ENCODE results near the gene AP1M2. TPM values are rescaled to one million over a fixed set of nuclear protein-coding genes. Genes with fewer than 3 reads are reported as not detected.
A peak's percentile ranks its signal among the peaks of the same experiment; 100 is the strongest.
"Not testable (repeated sequence)": the region's sequence is repeated elsewhere in the genome, so short reads cannot be mapped to it uniquely, and the experiment has no call there.

Gene AP1M2
- total RNA-seq, 2 experiments from 2014 or later, result not detected

- Mint-ChIP-seq H3K27ac (no peak overlapping the region), H3K27me3 (peaks cover 13% of the 10 kb centered on the region), H3K4me3 (no peak overlapping the region), H3K36me3 (no peaks in the 10 kb centered on the region), H3K9me3 (ENCODE audit: low read depth) (no peaks in the 10 kb centered on the region), H3K4me1 (peaks cover 16% of the 10 kb centered on the region)
- CTCF ChIA-PET, result interaction anchor here (0.8 to 1.9 kb wide), 2 partner anchors 11 to 57 kb away, joined by 3 to 5 read pairs; no protein-coding TSS in a partner anchor
- ATAC-seq (no peak), DNase-seq (no peak)
Observed at GRCh38 chr19:10587839-10588150, 683 bp upstream of the AP1M2 start.

- CTCF ChIA-PET, result interaction anchor here (8.2 kb wide), 1 partner anchor 59 kb away, joined by 281 read pairs; no protein-coding TSS in a partner anchor
- H3K27me3 Mint-ChIP-seq, result peaks cover 13% of the 10 kb centered on the region
- H3K4me3 Mint-ChIP-seq, result no peak overlapping the region
- peaks cover 20% of the 10 kb centered on the region for H3K4me1 Mint-ChIP-seq
- DNase-seq (no peak), ATAC-seq (no peak)
- no peaks in the 10 kb centered on the region for H3K36me3 Mint-ChIP-seq
- H3K27ac Mint-ChIP-seq, result no peak overlapping the region
- H3K9me3 Mint-ChIP-seq (ENCODE audit: low read depth), result no peaks in the 10 kb centered on the region
Observed at GRCh38 chr19:10586396-10586795, 716 bp downstream of the AP1M2 start.

DNA sequence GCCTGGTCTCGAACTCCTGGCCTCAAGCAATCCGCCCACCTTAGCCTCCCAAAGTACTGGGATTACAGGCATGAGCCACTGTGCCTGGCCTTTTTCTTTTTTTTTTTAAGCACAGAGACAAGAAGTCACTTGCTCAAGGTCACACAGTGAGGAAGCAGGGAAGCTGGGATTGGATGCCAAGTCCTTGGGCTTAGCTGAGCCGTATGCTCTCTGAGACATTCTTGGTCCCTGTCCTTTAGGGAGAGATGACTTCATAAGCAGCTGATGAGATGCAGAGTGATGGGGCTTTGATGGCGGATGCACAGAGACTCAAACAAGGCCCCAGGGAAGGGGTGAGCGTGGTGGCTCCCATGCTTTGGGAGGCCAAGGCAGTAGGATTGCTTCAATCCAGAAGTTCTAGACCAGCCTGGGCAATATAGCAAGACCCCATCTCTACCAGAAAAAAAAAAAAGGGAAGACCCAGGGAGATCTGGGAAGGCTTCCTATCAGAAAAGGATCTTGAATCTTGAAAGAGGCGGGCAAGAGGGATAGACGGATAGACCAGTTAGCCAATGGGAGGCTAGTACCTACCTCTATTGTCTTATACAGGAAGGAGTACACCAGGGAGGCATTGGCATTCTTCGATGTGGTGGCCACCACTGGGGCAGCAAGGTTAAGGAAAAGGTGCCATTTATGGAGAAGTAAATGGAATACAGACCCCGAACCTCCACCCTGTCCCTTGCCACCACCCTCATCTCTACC lies 3.9 kb downstream of the AP1M2 start:
- Mint-ChIP-seq H3K36me3 (no peaks in the 10 kb centered on the region), H3K4me1 (peaks cover 26% of the 10 kb centered on the region), H3K9me3 (ENCODE audit: low read depth) (no peaks in the 10 kb centered on the region), H3K27ac (no peak overlapping the region), H3K4me3 (no peak overlapping the region), H3K27me3 (peaks cover 13% of the 10 kb centered on the region)
- no peak for DNase-seq
- CTCF ChIA-PET, result interaction anchor here (1.9 to 8.2 kb wide), 8 partner anchors 11 to 118 kb away, joined by 7 to 281 read pairs (median 26); partner anchors contain the start of gene QTRT1
- no peak for ATAC-seq

DNA sequence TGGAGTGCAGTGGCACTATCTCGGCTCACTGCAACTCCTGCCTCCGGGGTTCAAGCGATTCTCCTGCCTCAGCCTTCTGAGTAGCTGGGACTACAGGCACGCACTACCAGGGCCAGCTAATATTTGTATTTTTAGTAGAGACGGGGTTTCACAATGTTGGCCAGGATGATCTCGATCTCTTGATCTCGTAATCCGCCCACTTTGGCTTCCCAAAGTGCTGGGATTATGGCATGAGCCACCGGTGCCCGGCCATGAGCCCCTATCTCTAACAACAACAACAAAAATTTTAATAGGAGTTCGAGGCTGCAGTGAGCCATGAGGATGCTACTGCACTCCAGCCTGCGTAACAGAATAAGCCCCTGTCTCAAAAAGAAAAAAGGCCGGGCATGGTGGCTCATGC lies 5.0 kb downstream of the AP1M2 start:
- Mint-ChIP-seq H3K9me3 (ENCODE audit: low read depth) (no peaks in the 10 kb centered on the region), H3K36me3 (no peaks in the 10 kb centered on the region), H3K4me3 (no peak overlapping the region), H3K4me1 (peaks cover 20% of the 10 kb centered on the region), H3K27me3 (peaks cover 6% of the 10 kb centered on the region), H3K27ac (no peak overlapping the region)
- ATAC-seq (no peak), DNase-seq (no peak)
- CTCF ChIA-PET, result interaction anchor here (0.8 to 8.2 kb wide), 26 partner anchors 8 to 276 kb away, joined by 3 to 281 read pairs (median 8); partner anchors contain the start of genes DNM2, QTRT1 and TMED1

DNA sequence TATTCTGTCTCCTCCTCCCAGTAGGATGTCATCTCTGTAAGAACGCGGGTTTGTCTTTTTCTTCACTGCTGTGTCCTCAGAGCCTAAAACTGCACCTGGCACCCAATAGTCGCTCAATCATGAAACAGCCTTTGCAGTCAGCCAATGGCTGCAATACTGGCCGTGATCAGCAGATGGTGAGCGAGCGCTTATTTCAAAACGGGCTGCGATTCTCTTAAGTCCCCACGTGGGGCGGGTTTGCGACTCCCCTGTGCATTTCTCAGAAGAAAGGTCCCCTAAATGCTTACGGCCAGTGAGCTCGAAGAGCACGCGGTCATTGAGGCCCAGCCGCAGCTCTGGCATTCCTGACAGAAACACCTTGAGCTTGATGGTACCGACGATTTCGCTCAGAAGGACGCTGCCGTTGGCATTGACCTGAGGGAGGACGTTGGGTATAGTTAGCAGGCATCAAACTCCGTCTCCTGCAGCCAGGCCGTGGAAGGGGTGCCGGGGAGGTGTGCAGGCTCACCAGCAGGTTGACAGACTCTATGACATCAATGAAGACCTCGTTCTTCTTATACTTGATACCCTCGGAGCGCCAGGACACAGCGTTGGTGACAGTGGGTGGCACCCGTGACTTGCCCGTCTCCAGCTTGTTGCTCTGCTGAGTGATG lies 6.0 kb downstream of the AP1M2 start:
- H3K4me1 Mint-ChIP-seq, result peaks cover 20% of the 10 kb centered on the region
- no peaks in the 10 kb centered on the region for H3K36me3 Mint-ChIP-seq
- H3K27ac Mint-ChIP-seq, result no peak overlapping the region
- peak; percentile 94 for DNase-seq
- H3K27me3 Mint-ChIP-seq, result no peaks in the 10 kb centered on the region
- H3K4me3 Mint-ChIP-seq, result no peak overlapping the region
- no peaks in the 10 kb centered on the region for H3K9me3 Mint-ChIP-seq (ENCODE audit: low read depth)
- ATAC-seq, result peak; percentile 96
- CTCF ChIA-PET, result interaction anchor here (0.6 to 8.2 kb wide), 49 partner anchors 9 to 286 kb away, joined by 3 to 281 read pairs (median 6); partner anchors contain the start of genes DNM2, QTRT1, S1PR5 and TMED1

DNA sequence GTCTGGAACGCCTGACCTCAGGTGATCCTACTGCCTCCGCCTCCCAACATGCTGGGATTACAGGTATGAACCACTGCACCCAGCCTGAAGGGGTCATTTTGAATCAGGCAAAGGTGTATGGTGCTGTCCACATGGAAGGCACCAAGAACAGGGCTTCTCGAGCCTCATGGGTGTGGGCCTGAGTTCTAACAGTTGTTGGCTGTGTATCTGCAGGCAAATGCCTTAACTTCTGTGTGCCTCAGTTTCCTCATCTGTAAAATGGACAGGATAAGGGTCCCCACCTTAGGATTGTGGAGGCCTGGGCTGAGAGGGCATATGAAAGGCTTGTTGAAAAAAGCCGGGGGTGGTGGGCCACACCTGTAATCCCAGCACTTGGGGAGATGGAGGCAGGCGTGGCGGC lies 9.2 kb downstream of the AP1M2 start:
- Mint-ChIP-seq H3K27ac (no peak overlapping the region), H3K4me3 (no peak overlapping the region), H3K4me1 (peaks cover 22% of the 10 kb centered on the region), H3K36me3 (no peaks in the 10 kb centered on the region), H3K27me3 (no peaks in the 10 kb centered on the region), H3K9me3 (ENCODE audit: low read depth) (no peaks in the 10 kb centered on the region)
- DNase-seq (no peak), ATAC-seq (no peak)
- CTCF ChIA-PET, result interaction anchor here (7.6 kb wide), 1 partner anchor 123 kb away, joined by 123 read pairs; the partner anchor contains the start of gene QTRT1

DNA sequence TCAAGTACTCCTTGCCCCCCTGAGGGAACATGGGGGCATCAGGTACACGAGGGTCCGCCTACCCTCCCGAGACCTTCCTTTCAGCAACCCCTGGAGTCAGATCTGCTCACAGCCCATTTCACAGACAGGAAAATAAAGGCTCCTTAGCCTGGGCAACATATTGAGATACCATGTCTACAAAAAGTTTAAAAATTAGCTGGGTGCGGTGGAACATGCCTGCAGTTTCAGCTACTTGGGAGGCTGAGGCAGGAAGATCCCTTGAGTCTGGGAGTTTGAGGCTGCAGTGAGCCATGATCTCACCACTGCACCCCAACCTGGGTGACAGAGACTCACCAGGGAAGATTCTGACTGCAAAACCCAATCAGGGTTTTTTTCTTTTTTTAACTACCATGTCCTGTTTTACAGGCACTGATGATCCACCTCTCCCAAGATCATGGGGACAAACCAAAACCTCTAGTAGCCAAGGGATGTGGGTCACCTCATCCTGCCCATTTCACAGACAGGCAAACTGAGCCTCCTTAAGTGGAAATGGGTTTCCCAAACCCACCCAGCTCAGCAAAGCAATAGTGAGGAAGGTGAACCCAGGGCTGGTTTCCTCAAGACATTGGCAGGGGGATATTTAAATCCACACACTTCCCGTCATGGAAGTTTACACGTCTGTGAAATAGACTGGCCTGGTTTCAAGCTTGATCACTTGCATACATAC lies 11.9 kb downstream of the AP1M2 start:
- H3K27me3 Mint-ChIP-seq, result no peaks in the 10 kb centered on the region

DNA sequence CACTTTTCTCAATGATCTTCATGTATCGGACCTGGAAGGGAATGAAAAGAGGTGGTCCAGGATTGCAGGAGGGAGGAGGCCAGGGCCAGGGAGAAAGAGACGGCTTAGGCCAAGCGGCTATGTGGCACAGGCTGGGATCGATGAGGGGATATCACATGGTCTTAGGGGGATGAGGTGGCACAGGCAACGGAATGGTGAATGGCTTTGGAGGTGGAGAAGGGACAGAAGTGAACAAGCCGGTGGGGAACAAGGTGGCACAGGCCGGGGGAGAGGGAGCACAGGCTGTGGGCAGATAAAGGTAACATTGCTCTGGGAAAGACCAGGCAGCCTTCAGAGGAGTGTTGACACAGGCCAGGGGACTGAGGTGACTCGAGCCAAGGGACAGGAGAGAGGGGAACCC lies 12.7 kb downstream of the AP1M2 start:
- Mint-ChIP-seq H3K9me3 (ENCODE audit: low read depth) (no peaks in the 10 kb centered on the region), H3K27me3 (no peaks in the 10 kb centered on the region), H3K27ac (no peak overlapping the region), H3K36me3 (peaks cover 2% of the 10 kb centered on the region), H3K4me1 (peaks cover 27% of the 10 kb centered on the region), H3K4me3 (no peak overlapping the region)
- no peak for ATAC-seq
- CTCF ChIA-PET, result interaction anchor here (0.9 to 5.6 kb wide), 5 partner anchors 22 to 171 kb away, joined by 3 to 57 read pairs (median 18); partner anchors contain the start of gene CDC37
- DNase-seq, result no peak

More for the DNA sequence above, 11.9 kb downstream of the AP1M2 start:
- Mint-ChIP-seq H3K36me3 (peaks cover 2% of the 10 kb centered on the region), H3K9me3 (ENCODE audit: low read depth) (no peaks in the 10 kb centered on the region), H3K4me3 (no peak overlapping the region), H3K4me1 (peaks cover 22% of the 10 kb centered on the region), H3K27ac (no peak overlapping the region)
- CTCF ChIA-PET, result interaction anchor here (0.9 to 3.0 kb wide), 6 partner anchors 29 to 172 kb away, joined by 3 to 14 read pairs (median 4); partner anchors contain the start of genes CDC37 and DNM2
- DNase-seq, result no peak
- no peak for ATAC-seq

- ATAC-seq; DNase-seq; H3K9me3 Mint-ChIP-seq (ENCODE audit: low read depth); H3K27me3 Mint-ChIP-seq; H3K36me3 Mint-ChIP-seq; H3K4me3 Mint-ChIP-seq; H3K27ac Mint-ChIP-seq: not testable (repeated sequence)
- H3K4me1 Mint-ChIP-seq, result peaks cover 32% of the 10 kb centered on the region
- CTCF ChIA-PET, result interaction anchor here (1.0 to 9.1 kb wide), 7 partner anchors 21 to 125 kb away, joined by 3 to 82 read pairs (median 18); partner anchors contain the start of gene QTRT1
Observed at GRCh38 chr19:10573793-10574192, 13.3 kb downstream of the AP1M2 start.

DNA sequence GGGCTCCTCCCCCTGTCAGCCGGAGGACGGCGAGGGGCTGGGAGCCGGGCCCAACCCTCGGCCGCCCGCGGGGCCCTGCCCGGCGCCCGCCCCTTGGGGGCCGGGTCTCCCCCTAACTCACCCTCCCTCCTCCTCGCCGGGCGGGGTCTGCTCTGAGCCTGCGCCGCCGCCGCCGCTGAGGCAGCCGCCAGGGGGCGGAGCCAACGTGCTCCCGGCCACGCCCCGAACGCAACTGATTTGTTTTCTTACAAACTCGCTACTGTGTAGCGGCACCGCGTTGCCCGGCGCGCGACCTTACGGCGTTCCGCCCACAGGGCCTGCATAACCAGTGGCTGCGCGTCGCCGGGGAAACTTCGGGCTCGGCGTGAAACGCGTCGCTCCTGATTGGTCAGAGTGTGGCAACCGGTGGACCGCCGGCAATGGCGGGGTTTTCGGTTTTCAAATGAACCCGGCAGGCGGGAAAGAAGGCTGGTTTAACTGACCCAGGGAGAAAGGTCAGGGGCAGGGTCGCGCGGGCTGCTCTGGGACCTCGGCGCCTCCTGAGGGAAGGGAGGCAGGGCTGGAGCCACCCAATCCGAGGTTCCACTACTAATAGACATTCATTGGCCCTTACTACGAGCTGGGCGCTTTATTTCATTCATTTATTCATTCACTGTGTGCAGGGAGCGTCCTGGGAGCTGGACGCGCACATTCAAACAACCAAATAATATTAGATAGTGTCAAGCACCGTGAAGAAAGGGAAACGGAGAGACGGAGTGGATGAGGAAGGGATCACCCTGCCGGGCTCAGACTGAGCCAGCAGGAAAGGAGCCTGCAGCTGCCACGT lies 18.1 kb downstream of the AP1M2 start, which contains the start of gene CDKN2D:
Gene CDKN2D, minus strand, starts transcription at position 154 of the 826 bp plus-strand sequence. CDS start 326 bp downstream, outside the sequence.
- Mint-ChIP-seq H3K27ac (peak within 1 kb of the TSS; percentile 93), H3K4me3 (peak within 1 kb of the TSS; percentile 96), H3K4me1 (peaks cover 41% of the 10 kb centered on the region), H3K27me3 (no peaks in the 10 kb centered on the region), H3K36me3 (peaks cover 22% of the 10 kb centered on the region), H3K9me3 (ENCODE audit: low read depth) (no peaks in the 10 kb centered on the region)
- DNase-seq, result peak; percentile 100
- peak; percentile 81 for ATAC-seq
- CTCF ChIA-PET, result interaction anchor here (0.8 to 9.1 kb wide), 26 partner anchors 12 to 302 kb away, joined by 3 to 116 read pairs (median 4); partner anchors contain the start of genes CDC37 and QTRT1

GRCh38 chr19:10568062-10568825 lies 18.9 kb downstream of the AP1M2 start:
- CTCF ChIA-PET, result interaction anchor here (0.9 to 9.1 kb wide), 16 partner anchors 15 to 303 kb away, joined by 3 to 116 read pairs (median 4); partner anchors contain the start of genes ATG4D, CDC37 and QTRT1
- H3K27ac Mint-ChIP-seq, result peak overlapping the region; percentile 93
- DNase-seq (peak; percentile 82), ATAC-seq (peak; percentile 14)
- H3K9me3 Mint-ChIP-seq (ENCODE audit: low read depth), result no peaks in the 10 kb centered on the region
- no peaks in the 10 kb centered on the region for H3K27me3 Mint-ChIP-seq
- H3K4me3 Mint-ChIP-seq, result peak overlapping the region; percentile 96
- peaks cover 44% of the 10 kb centered on the region for H3K4me1 Mint-ChIP-seq
- H3K36me3 Mint-ChIP-seq, result peaks cover 22% of the 10 kb centered on the region
